ENCODE results near the gene UIMC1. TPM values are rescaled to one million over a fixed set of nuclear protein-coding genes. Genes with fewer than 3 reads are reported as not detected.
"Not testable (repeated sequence)": the region's sequence is repeated elsewhere in the genome, so short reads cannot be mapped to it uniquely, and the experiment has no call there.

The UIMC1 gene
- total and polyA plus RNA-seq, 2 of the 13 experiments (the other 11 are each of a cell fraction or from before 2014, with no cell fraction given), result 18.9 to 32.7 TPM

GRCh38 chr5:177003649-177004048, 2.9 kb downstream of the UIMC1 start (continued):
- no peak for TF ChIP-seq ZNF460 (CRISPR knock-in tag; IDR thresholded peaks at IDR 0.05; ENCODE audit: borderline replicate concordance)
- no peak for TF ChIP-seq ZNF17 (CRISPR knock-in tag; IDR thresholded peaks at IDR 0.05)
- no peak for TF ChIP-seq ATAD3A (CRISPR knock-in tag; IDR thresholded peaks at IDR 0.05)
- no peak for TF ChIP-seq GABPB1 (CRISPR knock-in tag; IDR thresholded peaks at IDR 0.05)

- DNase-seq (ENCODE audit: low spot score); POLR2A ChIA-PET; in situ Hi-C loops (cut with HindIII; ENCODE audit: extremely low pct_ligation_motif_present, low pct_unique_long_range_greater_than_20kb); H3K9ac ChIP-seq (ENCODE audit: insufficient read depth, low read depth, low read length); intact Hi-C loops (cut with micrococcal nuclease; ENCODE audit: unreplicated experiment); H3K27ac ChIP-seq (ENCODE audit: extremely low read length, insufficient read depth, low read length); H3K9me3 ChIP-seq (ENCODE audit: low read length); ATAC-seq; BruUV-seq (replicated peaks); H3K36me3 ChIP-seq (replicated peaks in 1 of 2; ENCODE audit: control insufficient read depth in 1 of 2, insufficient read depth in 2 of 2, low read length in 2 of 2); H2AFZ ChIP-seq (ENCODE audit: low read length); H3K4me2 ChIP-seq (ENCODE audit: low read depth, low read length); H3K4me3 ChIP-seq (replicated peaks in 1 of 3; ENCODE audit: insufficient read depth in 1 of 3, low read depth in 2 of 3, low read length in 3 of 3); FAIRE-seq; CTCF ChIA-PET (ENCODE audit: low intra/inter-chr PET ratio, low total read pairs); H3K27me3 ChIP-seq (ENCODE audit: control insufficient read depth in 1 of 2, insufficient read depth in 2 of 2, low read length in 2 of 2): not testable (repeated sequence)
- Histone ChIP-seq H3K79me2 (ENCODE audit: insufficient read depth, low read length) (peaks cover 89% of the 10 kb centered on the region), H4K20me1 (ENCODE audit: insufficient read depth, low read length) (peaks cover 31% of the 10 kb centered on the region), H3K4me1 (ENCODE audit: insufficient read depth, low read length) (peaks cover 56% of the 10 kb centered on the region)
Measured at GRCh38 chr5:176999526-176999925, 7.1 kb downstream of the UIMC1 start.

GRCh38 chr5:176998828-176999227, 7.8 kb downstream of the UIMC1 start:
- peaks cover 89% of the 10 kb centered on the region for H3K79me2 ChIP-seq (ENCODE audit: insufficient read depth, low read length)
- no peak overlapping the region for H3K4me3 ChIP-seq (replicated peaks in 1 of 3; ENCODE audit: insufficient read depth in 1 of 3, low read depth in 2 of 3, low read length in 3 of 3)
- no peak for FAIRE-seq
- intact Hi-C loops (cut with micrococcal nuclease; ENCODE audit: unreplicated experiment), result no loop called here
- H3K9me3 ChIP-seq (ENCODE audit: low read length), result no peaks in the 10 kb centered on the region
- ChIA-PET CTCF (ENCODE audit: low intra/inter-chr PET ratio, low total read pairs) (no interaction called here), POLR2A (no interaction called here)
- H4K20me1 ChIP-seq (ENCODE audit: insufficient read depth, low read length), result peaks cover 31% of the 10 kb centered on the region
- no peak overlapping the region for H3K9ac ChIP-seq (ENCODE audit: insufficient read depth, low read depth, low read length)
- WGBS (ENCODE audit: low lambda C conversion rate), result 97% methylated on average over 5 of the region's 5 CpGs
- H2AFZ ChIP-seq (ENCODE audit: low read length), result no peak overlapping the region
- H3K4me2 ChIP-seq (ENCODE audit: low read depth, low read length), result no peak overlapping the region
- in situ Hi-C loops (cut with HindIII; ENCODE audit: extremely low pct_ligation_motif_present, low pct_unique_long_range_greater_than_20kb), result no loop called here
- no peak for ATAC-seq
- H3K27me3 ChIP-seq (ENCODE audit: control insufficient read depth in 1 of 2, insufficient read depth in 2 of 2, low read length in 2 of 2), result no peaks in the 10 kb centered on the region
- H3K4me1 ChIP-seq (ENCODE audit: insufficient read depth, low read length), result peaks cover 54% of the 10 kb centered on the region
- TF ChIP-seq ZNF121 (CRISPR knock-in tag; IDR thresholded peaks at IDR 0.05), result peak; percentile 43; the same call in 1 of the 2 replicates
- no peak for TF ChIP-seq ZNF484 (CRISPR knock-in tag; IDR thresholded peaks at IDR 0.05; ENCODE audit: borderline replicate concordance, low read depth)
- no peaks in the 10 kb centered on the region; a peak in 1 of 5 replicates for H3K36me3 ChIP-seq (replicated peaks in 1 of 2; ENCODE audit: control insufficient read depth in 1 of 2, insufficient read depth in 2 of 2, low read length in 2 of 2)
- BruUV-seq (replicated peaks), result no TSS peak
- no peak overlapping the region for H3K27ac ChIP-seq (ENCODE audit: extremely low read length, insufficient read depth, low read length)
- no peak for DNase-seq (ENCODE audit: low spot score)
